ENCODE results near the gene STK17B. TPM values are rescaled to one million over a fixed set of nuclear protein-coding genes. Genes with fewer than 3 reads are reported as not detected.

STK17B gene
- total RNA-seq, 3 donors from 2014 or later, result 30.3 to 55.7 (median 55.1) TPM

- no peak overlapping the region for H3K4me3 ChIP-seq
- no peak for TF ChIP-seq CTCF (IDR thresholded peaks at IDR 0.05)
These were observed 44.0 kb upstream of the STK17B start for GRCh38 chr2:196215376-196215775.

GRCh38 chr2:196214156-196214555 is 42.8 kb upstream of the STK17B start:
- H3K4me1 ChIP-seq (ENCODE audit: low read depth), result no peaks in the 10 kb centered on the region
- ATAC-seq (no peak), DNase-seq (no peak)
- no peak for TF ChIP-seq CTCF (IDR thresholded peaks at IDR 0.05)
- no peaks in the 10 kb centered on the region for H3K9me3 ChIP-seq
- no peaks in the 10 kb centered on the region for H3K36me3 ChIP-seq (ENCODE audit: low read depth)
- H3K4me3 ChIP-seq, result no peak overlapping the region
- intact Hi-C loops (cut with DNase I, micrococcal nuclease), result no loop called here

More at GRCh38 chr2:196215376-196215775, 44.0 kb upstream of the STK17B start:
- intact Hi-C loops (cut with DNase I, micrococcal nuclease), result no loop called here
- no peak for ATAC-seq
- no peak for DNase-seq
- no peaks in the 10 kb centered on the region for H3K9me3 ChIP-seq
- no peaks in the 10 kb centered on the region for H3K4me1 ChIP-seq (ENCODE audit: low read depth)
- H3K36me3 ChIP-seq (ENCODE audit: low read depth), result no peaks in the 10 kb centered on the region

- Histone ChIP-seq H3K36me3 (ENCODE audit: low read depth) (no peaks in the 10 kb centered on the region), H3K4me1 (ENCODE audit: low read depth) (no peaks in the 10 kb centered on the region), H3K4me3 (no peak overlapping the region), H3K9me3 (no peaks in the 10 kb centered on the region)
- intact Hi-C loops (cut with DNase I, micrococcal nuclease), result no loop called here
- no peak for DNase-seq
- TF ChIP-seq CTCF (IDR thresholded peaks at IDR 0.05), result no peak
- no peak for ATAC-seq
These were observed 42.0 kb upstream of the STK17B start for GRCh38 chr2:196213252-196213980.

- Histone ChIP-seq H3K4me1 (ENCODE audit: low read depth) (no peaks in the 10 kb centered on the region), H3K36me3 (ENCODE audit: low read depth) (no peaks in the 10 kb centered on the region), H3K4me3 (no peak overlapping the region), H3K9me3 (no peaks in the 10 kb centered on the region)
- DNase-seq (no peak), ATAC-seq (no peak)
- TF ChIP-seq CTCF (IDR thresholded peaks at IDR 0.05), result no peak
- intact Hi-C loops (cut with DNase I, micrococcal nuclease), result no loop called here
These were observed 37.5 kb upstream of the STK17B start for GRCh38 chr2:196208915-196209314.

- TF ChIP-seq CTCF (IDR thresholded peaks at IDR 0.05), result no peak
- Histone ChIP-seq H3K4me1 (ENCODE audit: low read depth) (no peaks in the 10 kb centered on the region), H3K9me3 (no peaks in the 10 kb centered on the region), H3K36me3 (ENCODE audit: low read depth) (no peaks in the 10 kb centered on the region), H3K4me3 (no peak overlapping the region)
- DNase-seq, result no peak
- intact Hi-C loops (cut with DNase I, micrococcal nuclease), result no loop called here
- ATAC-seq, result no peak
These were observed 35.4 kb upstream of the STK17B start for GRCh38 chr2:196206804-196207203.
